Left ventricle myocardium inferior (tissue), 1 donor: ENCODE measurements around the gene VAT1. TPM values are rescaled to one million over a fixed set of nuclear protein-coding genes. Genes with fewer than 3 reads are reported as not detected.
A peak's percentile ranks its signal among the peaks of the same experiment; 100 is the strongest.
"Not testable (repeated sequence)": the region's sequence is repeated elsewhere in the genome, so short reads cannot be mapped to it uniquely, and the experiment has no call there.

Source experiments
- DNase-seq: peaks from one replicate; pipeline ENCODE4 v3.0.0-alpha.2; 2020
- H3K27ac ChIP-seq: fragments of 200-600 bp; replicated peaks from 2 replicates; pipeline ENCODE4 v1.8.0; 2021
- H3K27me3 ChIP-seq: fragments of 200-600 bp; 2 replicates; pipeline ENCODE4 v1.8.0; 2021; ENCODE audit warnings: low read depth
- H3K36me3 ChIP-seq: fragments of 200-600 bp; 2 replicates; pipeline ENCODE4 v1.8.0; 2021
- H3K4me1 ChIP-seq: fragments of 200-600 bp; 2 replicates; pipeline ENCODE4 v1.8.0; 2021
- H3K4me3 ChIP-seq: fragments of 200-600 bp; 2 replicates; pipeline ENCODE4 v1.8.0; 2021; ENCODE audit warnings: mild to moderate bottlenecking, moderate library complexity
- H3K9me3 ChIP-seq: fragments of 200-600 bp; replicated peaks from 2 replicates; pipeline ENCODE4 v1.8.0; 2021
- intact Hi-C: fragments of 100-400 bp; cut with micrococcal nuclease; formaldehyde crosslinking; loops from one replicate; pipeline ENCODE4 v1.11.0; 2022
- total RNA-seq: library from RNA; stranded (reverse); fragmentation: NEBNext Ultra II Directional; extraction: Animal tissue kit (Norgen Biotek cat#: 25700); gene quantifications from one replicate; pipeline ENCODE4 v1.2.1, GENCODE V29; 2021
- TF ChIP-seq, protein P1 (sequence below): fragments of 200-600 bp; IDR thresholded peaks from 2 replicates; pipeline ENCODE4 v1.8.0; 2021; ENCODE audit warnings: antibody characterized with exemption, mild to moderate bottlenecking, borderline replicate concordance
- donor health status: DM: no; HTN: yes; CAD: no; lungs with severe emphysema.

VAT1 gene
- total RNA-seq, 1 donor from 2014 or later: 68.2 TPM

DNA sequence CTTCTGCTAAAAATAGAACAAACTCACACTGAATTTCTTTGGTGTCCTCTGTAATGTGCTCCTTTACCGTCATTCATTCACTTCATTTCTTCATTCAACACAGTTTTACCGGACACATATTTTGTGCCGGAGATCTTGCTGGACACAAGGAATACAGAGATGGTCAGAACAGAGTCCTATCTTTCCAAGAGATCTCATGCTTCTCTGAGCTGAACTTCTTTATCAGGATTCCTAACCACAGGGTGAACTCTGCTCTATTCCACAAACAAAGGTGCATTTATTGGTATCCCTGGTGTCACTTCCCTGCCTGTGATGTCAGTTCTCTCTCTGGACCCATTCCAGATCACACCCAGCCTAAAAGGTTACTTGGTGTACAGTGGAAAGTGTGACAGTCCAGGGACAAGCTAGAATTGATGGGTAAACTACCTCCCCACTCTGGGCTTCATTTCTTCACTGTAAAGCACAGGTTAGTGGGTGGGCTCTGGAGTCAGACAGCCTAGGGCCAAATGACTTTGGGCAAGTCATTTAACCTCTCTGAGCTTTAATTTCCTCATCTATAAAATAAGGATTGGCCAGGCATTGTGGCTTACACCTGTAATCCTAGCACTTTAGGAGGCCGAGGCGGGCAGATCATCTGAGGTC, 11.4 kb downstream of the VAT1 start:
- Histone ChIP-seq H3K9me3 (no peaks in the 10 kb centered on the region), H3K4me3 (no peak overlapping the region), H3K27ac (peak overlapping the region; percentile 86), H3K27me3 (no peaks in the 10 kb centered on the region), H3K36me3 (peaks cover 19% of the 10 kb centered on the region), H3K4me1 (peaks cover 95% of the 10 kb centered on the region)
- intact Hi-C loops: no loop called here
- TF ChIP-seq, protein P1, sequence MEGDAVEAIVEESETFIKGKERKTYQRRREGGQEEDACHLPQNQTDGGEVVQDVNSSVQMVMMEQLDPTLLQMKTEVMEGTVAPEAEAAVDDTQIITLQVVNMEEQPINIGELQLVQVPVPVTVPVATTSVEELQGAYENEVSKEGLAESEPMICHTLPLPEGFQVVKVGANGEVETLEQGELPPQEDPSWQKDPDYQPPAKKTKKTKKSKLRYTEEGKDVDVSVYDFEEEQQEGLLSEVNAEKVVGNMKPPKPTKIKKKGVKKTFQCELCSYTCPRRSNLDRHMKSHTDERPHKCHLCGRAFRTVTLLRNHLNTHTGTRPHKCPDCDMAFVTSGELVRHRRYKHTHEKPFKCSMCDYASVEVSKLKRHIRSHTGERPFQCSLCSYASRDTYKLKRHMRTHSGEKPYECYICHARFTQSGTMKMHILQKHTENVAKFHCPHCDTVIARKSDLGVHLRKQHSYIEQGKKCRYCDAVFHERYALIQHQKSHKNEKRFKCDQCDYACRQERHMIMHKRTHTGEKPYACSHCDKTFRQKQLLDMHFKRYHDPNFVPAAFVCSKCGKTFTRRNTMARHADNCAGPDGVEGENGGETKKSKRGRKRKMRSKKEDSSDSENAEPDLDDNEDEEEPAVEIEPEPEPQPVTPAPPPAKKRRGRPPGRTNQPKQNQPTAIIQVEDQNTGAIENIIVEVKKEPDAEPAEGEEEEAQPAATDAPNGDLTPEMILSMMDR: no peak
- no peak for DNase-seq

- DNase-seq: peak; percentile 85
- Histone ChIP-seq H3K4me1 (peaks cover 63% of the 10 kb centered on the region), H3K9me3 (no peaks in the 10 kb centered on the region), H3K36me3 (peaks cover 32% of the 10 kb centered on the region), H3K4me3 (peak within 1 kb of the TSS; percentile 69), H3K27ac (peak within 1 kb of the TSS; percentile 89), H3K27me3 (no peaks in the 10 kb centered on the region)
- TF ChIP-seq, protein P1: peak; percentile 61
- intact Hi-C loops: no loop called here
These were observed 15.3 kb downstream of the VAT1 start, which contains the start of gene IFI35 for GRCh38 chr17:43006639-43007551. TSS of gene IFI35 (plus strand) at chr17:43006784. CDS start at chr17:43006948, 164 bp downstream.

- Histone ChIP-seq H3K27me3 (no peaks in the 10 kb centered on the region), H3K9me3 (no peaks in the 10 kb centered on the region), H3K36me3 (peaks cover 55% of the 10 kb centered on the region), H3K27ac (no peak overlapping the region), H3K4me1 (peaks cover 50% of the 10 kb centered on the region), H3K4me3 (no peak overlapping the region)
- no peak for DNase-seq
- intact Hi-C loops: no loop called here
- TF ChIP-seq, protein P1: no peak
These were observed 18.5 kb downstream of the VAT1 start for GRCh38 chr17:43003542-43004172.

DNA sequence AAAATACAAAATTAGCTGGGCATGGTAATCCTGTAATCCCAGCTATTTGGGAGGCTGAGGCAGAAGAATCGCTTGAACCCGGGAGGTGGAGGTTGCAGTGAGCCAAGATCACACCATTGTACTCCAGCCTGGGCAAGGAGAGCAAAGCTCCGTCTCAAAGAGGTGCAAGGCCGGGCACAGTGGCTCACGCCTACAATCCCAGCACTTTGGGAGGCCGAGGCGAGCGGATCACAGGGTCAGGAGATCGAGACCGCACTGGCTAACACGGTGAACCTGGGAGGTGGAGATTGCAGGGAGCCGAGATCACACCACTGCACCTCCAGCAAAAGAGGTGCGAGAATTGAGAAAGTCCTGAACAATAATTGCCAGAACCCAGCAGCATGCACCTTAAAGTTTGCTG, 21.3 kb downstream of the VAT1 start:
- H3K36me3 ChIP-seq: peaks cover 55% of the 10 kb centered on the region
- H3K27ac ChIP-seq: not testable (repeated sequence)

GRCh38 chr17:42999003-42999525, 23.1 kb downstream of the VAT1 start:
- Histone ChIP-seq H3K36me3 (peaks cover 45% of the 10 kb centered on the region), H3K27ac (peak overlapping the region; percentile 84), H3K9me3 (no peaks in the 10 kb centered on the region), H3K27me3 (no peaks in the 10 kb centered on the region), H3K4me1 (peaks cover 34% of the 10 kb centered on the region), H3K4me3 (peak overlapping the region; percentile 80)
- DNase-seq: no peak
- TF ChIP-seq, protein P1: no peak
- intact Hi-C loops: no loop called here

More for the DNA sequence above, 21.3 kb downstream of the VAT1 start:
- intact Hi-C loops, DNase-seq, H3K9me3 ChIP-seq, H3K27me3 ChIP-seq, H3K4me3 ChIP-seq: not testable (repeated sequence)
- H3K4me1 ChIP-seq: peaks cover 34% of the 10 kb centered on the region
